Measurements from ENCODE around the gene KDM3A.

DNA sequence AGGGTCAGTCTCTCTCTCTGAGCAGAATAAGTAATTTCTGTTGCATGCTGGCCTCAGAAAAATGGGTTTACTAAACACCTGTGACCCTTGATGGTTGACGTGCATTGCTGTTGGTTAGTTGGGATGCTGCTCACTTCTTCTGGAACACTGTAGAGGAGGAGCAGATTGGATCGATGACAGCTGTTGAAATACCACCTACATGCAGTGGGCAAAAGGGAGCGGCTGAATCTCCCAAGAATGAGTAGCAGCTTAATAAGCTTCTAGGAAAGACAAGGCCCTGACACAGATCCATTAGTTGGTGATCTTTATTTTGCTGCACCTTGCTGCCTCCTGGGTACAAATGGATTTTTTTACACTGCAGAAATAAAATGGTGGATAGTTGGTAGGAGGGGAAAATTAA is 43.2 kb downstream of the KDM3A start:
- TF ChIP-seq POLR2A (IDR thresholded peaks at IDR 0.05): no peak
- TF ChIP-seq, protein P1, sequence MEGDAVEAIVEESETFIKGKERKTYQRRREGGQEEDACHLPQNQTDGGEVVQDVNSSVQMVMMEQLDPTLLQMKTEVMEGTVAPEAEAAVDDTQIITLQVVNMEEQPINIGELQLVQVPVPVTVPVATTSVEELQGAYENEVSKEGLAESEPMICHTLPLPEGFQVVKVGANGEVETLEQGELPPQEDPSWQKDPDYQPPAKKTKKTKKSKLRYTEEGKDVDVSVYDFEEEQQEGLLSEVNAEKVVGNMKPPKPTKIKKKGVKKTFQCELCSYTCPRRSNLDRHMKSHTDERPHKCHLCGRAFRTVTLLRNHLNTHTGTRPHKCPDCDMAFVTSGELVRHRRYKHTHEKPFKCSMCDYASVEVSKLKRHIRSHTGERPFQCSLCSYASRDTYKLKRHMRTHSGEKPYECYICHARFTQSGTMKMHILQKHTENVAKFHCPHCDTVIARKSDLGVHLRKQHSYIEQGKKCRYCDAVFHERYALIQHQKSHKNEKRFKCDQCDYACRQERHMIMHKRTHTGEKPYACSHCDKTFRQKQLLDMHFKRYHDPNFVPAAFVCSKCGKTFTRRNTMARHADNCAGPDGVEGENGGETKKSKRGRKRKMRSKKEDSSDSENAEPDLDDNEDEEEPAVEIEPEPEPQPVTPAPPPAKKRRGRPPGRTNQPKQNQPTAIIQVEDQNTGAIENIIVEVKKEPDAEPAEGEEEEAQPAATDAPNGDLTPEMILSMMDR (IDR thresholded peaks at IDR 0.05): no peak
